Measurements from ENCODE around the gene USP49. TPM values are rescaled to one million over a fixed set of nuclear protein-coding genes. Genes with fewer than 3 reads are reported as not detected.

Gene USP49
- total and polyA plus RNA-seq, 2 of the 4 experiments (the other 2 are of a cell fraction) = 1.4 to 2.1 TPM

GRCh38 chr6:41757931-41758640 lies 137.1 kb downstream of the USP49 start:
- H3K36me3 ChIP-seq (ENCODE audit: control insufficient read depth, insufficient read depth, low read length) = no peaks in the 10 kb centered on the region
- no peak overlapping the region for H3K14ac ChIP-seq (replicated peaks; ENCODE audit: low read depth, low read length)
- no peak overlapping the region for H3K4ac ChIP-seq (ENCODE audit: low read depth, low read length)
- H3K9ac ChIP-seq (ENCODE audit: low read depth, low read length) = no peak overlapping the region
- H3K4me2 ChIP-seq (ENCODE audit: low read depth, low read length) = no peak overlapping the region
- peaks cover 3% of the 10 kb centered on the region; the same call in 1 of the 2 replicates for H3K4me1 ChIP-seq (ENCODE audit: control insufficient read depth, insufficient read depth, low read length)
- ChIA-PET POLR2A (ENCODE audit: unreplicated experiment) (no interaction called here), CTCF (no interaction called here)
- no peaks in the 10 kb centered on the region for H3K9me3 ChIP-seq (ENCODE audit: control insufficient read depth, insufficient read depth, low read length)
- peak; percentile 29 for DNase-seq
- ATAC-seq (ENCODE audit: low read depth) = peak; percentile 71
- H3K27ac ChIP-seq (ENCODE audit: insufficient read depth, low read length) = no peak overlapping the region
- no peak for TF ChIP-seq SMC3 (IDR thresholded peaks at IDR 0.05; ENCODE audit: low read depth, low read length)
- H3K56ac ChIP-seq (ENCODE audit: extremely low read depth, insufficient read depth, low read length) = no peak overlapping the region
- intact Hi-C loops (cut with micrococcal nuclease) (no loop called here), in situ Hi-C loops (cut with MboI; ENCODE audit: low sequenced_read_pairs) (no loop called here), dilution Hi-C loops (cut with HindIII; ENCODE audit: low sequenced_read_pairs, unreplicated experiment) (no loop called here)
- no peak overlapping the region for H3K4me3 ChIP-seq (ENCODE audit: insufficient read depth, low read depth, low read length)
- H3K18ac ChIP-seq (ENCODE audit: low read depth, low read length) = no peak overlapping the region
- no peak overlapping the region for H2BK5ac ChIP-seq (ENCODE audit: low read depth, low read length, poor library complexity, severe bottlenecking)
- no peak overlapping the region for H2BK120ac ChIP-seq (ENCODE audit: low read depth, low read length)
- no CpG with 5 or more reads among the region's 8 CpGs for WGBS, 2 experiments (ENCODE audit: extremely low coverage in 2 of 2, insufficient read length in 1 of 2)
- no TSS peak for BruUV-seq (replicated peaks)
- no peak overlapping the region for H2BK20ac ChIP-seq (ENCODE audit: low read depth, low read length)
- no peak overlapping the region for H2AK5ac ChIP-seq (ENCODE audit: low read depth, low read length)
- no peaks in the 10 kb centered on the region for H3K79me1 ChIP-seq (ENCODE audit: low read depth in 1 of 2, low read length in 2 of 2)
- H3K27me3 ChIP-seq (ENCODE audit: control insufficient read depth, insufficient read depth, low read length) = peaks cover 34% of the 10 kb centered on the region
- H3K23ac ChIP-seq (ENCODE audit: low read depth, low read length) = no peak overlapping the region
- no peaks in the 10 kb centered on the region; the same call in 1 of the 2 replicates for H3K9me1 ChIP-seq (ENCODE audit: insufficient read depth, low read length)
- no peak overlapping the region for H2AK9ac ChIP-seq (replicated peaks; ENCODE audit: low read depth, low read length, poor library complexity)
- H4K20me1 ChIP-seq (ENCODE audit: insufficient read depth, low read length) = no peaks in the 10 kb centered on the region
- H4K8ac ChIP-seq (ENCODE audit: low read depth in 2 of 2, low read length in 2 of 2) = no peak overlapping the region
- H4K91ac ChIP-seq (ENCODE audit: insufficient read depth, low read depth, low read length) = no peak overlapping the region
- H2BK15ac ChIP-seq (ENCODE audit: low read depth, low read length) = no peak overlapping the region
- H2AFZ ChIP-seq (replicated peaks; ENCODE audit: low read length, poor library complexity) = no peak overlapping the region
- H4K5ac ChIP-seq (ENCODE audit: low read depth, low read length) = no peak overlapping the region

All from IMR-90 (cell line).